GM10847 (cell line): ENCODE measurements around the gene TPM2.

Source experiments
- POLR2A ChIP-seq: IDR thresholded peaks from 2 replicates; pipeline ENCODE4 v1.6.1; 2011; ENCODE audit not compliant: insufficient read length; ENCODE audit errors: extremely low read depth

Gene TPM2

GRCh38 chr9:35643046-35643445 lies 46.7 kb downstream of the TPM2 start:
- TF ChIP-seq POLR2A: no peak

- no peak for TF ChIP-seq POLR2A
Measured at GRCh38 chr9:35639631-35640030, 50.1 kb downstream of the TPM2 start.

DNA sequence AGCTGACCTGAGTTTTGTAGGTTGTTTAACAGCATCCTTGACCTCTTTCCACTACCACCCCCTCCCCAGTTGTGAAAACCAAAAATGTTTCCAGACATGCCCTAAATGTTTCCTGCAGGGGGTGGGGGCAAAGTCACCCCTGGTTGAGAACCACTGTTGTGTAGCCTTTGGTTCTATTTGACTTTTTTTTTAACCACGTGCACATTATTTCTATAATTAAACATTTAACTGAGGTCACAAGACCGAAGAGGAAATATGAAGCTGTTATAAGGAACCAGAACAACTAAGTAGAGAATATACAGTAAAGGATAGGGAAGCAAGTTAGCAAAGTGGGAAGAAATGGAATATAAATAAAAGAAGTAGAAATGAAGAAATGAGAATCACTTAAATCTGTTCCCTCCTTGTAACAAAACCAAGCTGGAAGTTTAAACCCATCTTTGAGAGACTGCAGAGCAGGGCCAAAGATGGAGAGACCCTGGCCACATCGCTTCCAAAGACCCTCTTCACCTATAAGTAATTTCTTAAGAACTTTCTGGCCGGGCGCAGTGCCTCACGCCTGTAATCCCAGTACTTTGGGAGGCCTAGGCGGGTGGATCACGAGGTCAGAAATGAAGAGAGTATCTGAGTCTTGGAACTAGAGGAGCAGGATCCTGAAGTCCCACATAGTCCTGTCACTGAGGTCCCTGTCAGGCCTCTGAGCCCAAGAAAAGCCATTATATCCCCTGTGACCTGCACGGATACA lies 53.4 kb downstream of the TPM2 start:
- no peak for TF ChIP-seq POLR2A

DNA sequence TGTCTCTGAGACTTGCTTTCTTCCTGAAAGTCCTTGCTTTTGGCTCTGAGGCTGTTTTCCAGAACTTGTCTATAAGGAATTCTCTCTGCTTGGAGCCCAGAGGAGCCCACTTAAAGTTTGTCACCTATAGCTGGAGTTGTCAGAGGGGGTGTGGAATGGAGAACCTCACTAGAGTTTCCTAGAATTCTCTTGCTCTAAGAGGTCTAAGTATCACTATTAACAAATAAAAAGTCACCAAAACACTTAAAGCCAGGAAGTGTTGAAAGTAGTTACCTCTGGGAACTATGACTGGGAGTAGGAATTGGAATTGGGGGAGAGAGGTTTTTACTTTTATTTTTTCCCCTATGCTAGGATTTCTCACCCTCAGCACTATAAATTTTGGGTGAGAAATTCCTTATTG lies 54.0 kb downstream of the TPM2 start:
- TF ChIP-seq POLR2A: no peak
